ENCODE measurements around the gene SLC25A41. TPM values are rescaled to one million over a fixed set of nuclear protein-coding genes. Genes with fewer than 3 reads are reported as not detected.

The SLC25A41 gene
- polyA plus RNA-seq, 1 donor, result 0.41 TPM

Other genes starting within 250 kb of the SLC25A41 start
- gene MLLT1, start 153.8 kb downstream of the SLC25A41 start, polyA plus RNA-seq (ENCODE audit: insufficient read length), result 52.9 TPM
- not detected for gene ACER1, start 100.2 kb downstream of the SLC25A41 start, polyA plus RNA-seq (ENCODE audit: insufficient read length)
- gene CLPP, start 72.2 kb downstream of the SLC25A41 start, polyA plus RNA-seq (ENCODE audit: insufficient read length), result 63.1 TPM
- gene ALKBH7, start 61.0 kb downstream of the SLC25A41 start, polyA plus RNA-seq (ENCODE audit: insufficient read length), result 114 TPM
- gene PSPN, start 57.8 kb downstream of the SLC25A41 start, polyA plus RNA-seq (ENCODE audit: insufficient read length), result 0.80 TPM
- 76.4 TPM for gene GTF2F1, start 40.6 kb downstream of the SLC25A41 start, polyA plus RNA-seq (ENCODE audit: insufficient read length)
- 213 TPM for gene KHSRP, start 9.0 kb downstream of the SLC25A41 start, polyA plus RNA-seq (ENCODE audit: insufficient read length)
- 35.8 TPM for gene SLC25A23, start 26.0 kb upstream of the SLC25A41 start, polyA plus RNA-seq (ENCODE audit: insufficient read length)
- 0.18 TPM for gene CRB3, start 30.5 kb upstream of the SLC25A41 start, polyA plus RNA-seq (ENCODE audit: insufficient read length)
- gene DENND1C, start 48.0 kb upstream of the SLC25A41 start, polyA plus RNA-seq (ENCODE audit: insufficient read length), result 1.2 TPM
- gene TUBB4A, start 68.5 kb upstream of the SLC25A41 start, polyA plus RNA-seq (ENCODE audit: insufficient read length), result 0.49 TPM
- 0.58 TPM for gene TNFSF9, start 97.3 kb upstream of the SLC25A41 start, polyA plus RNA-seq (ENCODE audit: insufficient read length)
- not detected for gene CD70, start 157.4 kb upstream of the SLC25A41 start, polyA plus RNA-seq (ENCODE audit: insufficient read length)
- gene TNFSF14, start 236.4 kb upstream of the SLC25A41 start, polyA plus RNA-seq (ENCODE audit: insufficient read length), result 0.26 TPM

All from hindlimb muscle (tissue), 1 donor.